Measurements from ENCODE around the gene FOXP2. TPM values are rescaled to one million over a fixed set of nuclear protein-coding genes. Genes with fewer than 3 reads are reported as not detected.

Gene FOXP2
- total and polyA plus RNA-seq, 10 of the 15 experiments (the other 5 are each of a cell fraction or from before 2014, with no cell fraction given): 0.99 to 2.5 (median 1.8) TPM

DNA sequence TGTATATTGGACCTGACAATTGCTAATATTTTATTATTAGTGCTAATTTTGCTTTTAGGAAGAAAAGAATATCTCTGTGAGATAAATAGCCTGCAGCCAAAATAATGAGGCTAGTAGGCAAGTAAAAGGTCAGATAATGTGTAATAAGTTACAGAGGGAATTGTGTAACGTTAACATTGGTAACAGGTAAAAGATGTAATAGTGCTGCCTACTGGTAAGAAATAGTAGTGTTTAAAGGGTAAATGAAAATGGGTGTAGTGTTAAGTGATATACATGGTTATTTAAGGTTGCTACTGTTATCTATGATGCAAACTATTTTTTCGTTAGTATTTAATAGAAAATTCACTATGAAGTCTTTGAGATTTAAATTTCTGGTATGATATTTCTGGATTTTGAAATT, 9.2 kb upstream of the FOXP2 start:
- Histone ChIP-seq H3K27me3 (replicated peaks in 1 of 2; ENCODE audit: control insufficient read depth in 2 of 2, insufficient read depth in 2 of 2, low read length in 1 of 2) (peaks cover 0 to 2% of the 10 kb centered on the region in 2 experiments; a peak in 1 of 4 replicates), H3K4me3 (no peak overlapping the region), H3K4me2 (ENCODE audit: control insufficient read depth, insufficient read depth) (no peak overlapping the region), H3K79me2 (ENCODE audit: control insufficient read depth, insufficient read depth, low read length) (no peaks in the 10 kb centered on the region), H3K36me3 (ENCODE audit: control insufficient read depth in 2 of 2, insufficient read depth in 2 of 2, low read length in 1 of 2) (no peaks in the 10 kb centered on the region), H2AFZ (ENCODE audit: control insufficient read depth, low read depth, low read length) (no peak overlapping the region), H3K9me3 (replicated peaks; ENCODE audit: control insufficient read depth, insufficient read depth, low read length) (no peaks in the 10 kb centered on the region), H4K20me1 (ENCODE audit: control insufficient read depth, insufficient read depth) (no peaks in the 10 kb centered on the region), H3K27ac (ENCODE audit: control insufficient read depth, insufficient read depth) (no peak overlapping the region), H3K9ac (ENCODE audit: control insufficient read depth, insufficient read depth, low read length) (no peak overlapping the region), H3K4me1 (ENCODE audit: control insufficient read depth, insufficient read depth, low read length) (no peaks in the 10 kb centered on the region)
- POLR2A ChIA-PET: no interaction called here
- WGBS (ENCODE audit: insufficient coverage, insufficient replicate concordance, low lambda C conversion rate, missing lambda C conversion rate): 0% methylated on average over 2 of the region's 2 CpGs
- FAIRE-seq: peak; percentile 56
- intact Hi-C loops (cut with micrococcal nuclease; ENCODE audit: unreplicated experiment) (loop anchor here (5.0 to 10.0 kb wide), 2 partner anchors 321 to 378 kb away; no protein-coding TSS in a partner anchor), in situ Hi-C loops (cut with MboI) (no loop called here)
- CTCF ChIA-PET: no interaction called here
- DNase-seq (ENCODE audit: low read depth, low spot score): no peak
- no TSS peak for BruUV-seq (replicated peaks)
- SMC1A ChIA-PET (ENCODE audit: uncharacterized antibody, unreplicated experiment): no interaction called here
- ATAC-seq: peak; percentile 92
- TF ChIP-seq IRF4 (IDR thresholded peaks at IDR 0.05; ENCODE audit: low read depth, low read length): no peak
- TF ChIP-seq NFIC (IDR thresholded peaks at IDR 0.05; ENCODE audit: low read depth, low read length): no peak
- TF ChIP-seq, protein P1, sequence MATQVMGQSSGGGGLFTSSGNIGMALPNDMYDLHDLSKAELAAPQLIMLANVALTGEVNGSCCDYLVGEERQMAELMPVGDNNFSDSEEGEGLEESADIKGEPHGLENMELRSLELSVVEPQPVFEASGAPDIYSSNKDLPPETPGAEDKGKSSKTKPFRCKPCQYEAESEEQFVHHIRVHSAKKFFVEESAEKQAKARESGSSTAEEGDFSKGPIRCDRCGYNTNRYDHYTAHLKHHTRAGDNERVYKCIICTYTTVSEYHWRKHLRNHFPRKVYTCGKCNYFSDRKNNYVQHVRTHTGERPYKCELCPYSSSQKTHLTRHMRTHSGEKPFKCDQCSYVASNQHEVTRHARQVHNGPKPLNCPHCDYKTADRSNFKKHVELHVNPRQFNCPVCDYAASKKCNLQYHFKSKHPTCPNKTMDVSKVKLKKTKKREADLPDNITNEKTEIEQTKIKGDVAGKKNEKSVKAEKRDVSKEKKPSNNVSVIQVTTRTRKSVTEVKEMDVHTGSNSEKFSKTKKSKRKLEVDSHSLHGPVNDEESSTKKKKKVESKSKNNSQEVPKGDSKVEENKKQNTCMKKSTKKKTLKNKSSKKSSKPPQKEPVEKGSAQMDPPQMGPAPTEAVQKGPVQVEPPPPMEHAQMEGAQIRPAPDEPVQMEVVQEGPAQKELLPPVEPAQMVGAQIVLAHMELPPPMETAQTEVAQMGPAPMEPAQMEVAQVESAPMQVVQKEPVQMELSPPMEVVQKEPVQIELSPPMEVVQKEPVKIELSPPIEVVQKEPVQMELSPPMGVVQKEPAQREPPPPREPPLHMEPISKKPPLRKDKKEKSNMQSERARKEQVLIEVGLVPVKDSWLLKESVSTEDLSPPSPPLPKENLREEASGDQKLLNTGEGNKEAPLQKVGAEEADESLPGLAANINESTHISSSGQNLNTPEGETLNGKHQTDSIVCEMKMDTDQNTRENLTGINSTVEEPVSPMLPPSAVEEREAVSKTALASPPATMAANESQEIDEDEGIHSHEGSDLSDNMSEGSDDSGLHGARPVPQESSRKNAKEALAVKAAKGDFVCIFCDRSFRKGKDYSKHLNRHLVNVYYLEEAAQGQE (IDR thresholded peaks at IDR 0.05; ENCODE audit: low read depth, low read length): no peak
- no peak for TF ChIP-seq BHLHE40 (IDR thresholded peaks at IDR 0.05; ENCODE audit: borderline replicate concordance in 1 of 2, low read depth in 2 of 2, low read length in 1 of 2)
- TF ChIP-seq, protein P2, sequence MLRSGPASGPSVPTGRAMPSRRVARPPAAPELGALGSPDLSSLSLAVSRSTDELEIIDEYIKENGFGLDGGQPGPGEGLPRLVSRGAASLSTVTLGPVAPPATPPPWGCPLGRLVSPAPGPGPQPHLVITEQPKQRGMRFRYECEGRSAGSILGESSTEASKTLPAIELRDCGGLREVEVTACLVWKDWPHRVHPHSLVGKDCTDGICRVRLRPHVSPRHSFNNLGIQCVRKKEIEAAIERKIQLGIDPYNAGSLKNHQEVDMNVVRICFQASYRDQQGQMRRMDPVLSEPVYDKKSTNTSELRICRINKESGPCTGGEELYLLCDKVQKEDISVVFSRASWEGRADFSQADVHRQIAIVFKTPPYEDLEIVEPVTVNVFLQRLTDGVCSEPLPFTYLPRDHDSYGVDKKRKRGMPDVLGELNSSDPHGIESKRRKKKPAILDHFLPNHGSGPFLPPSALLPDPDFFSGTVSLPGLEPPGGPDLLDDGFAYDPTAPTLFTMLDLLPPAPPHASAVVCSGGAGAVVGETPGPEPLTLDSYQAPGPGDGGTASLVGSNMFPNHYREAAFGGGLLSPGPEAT (IDR thresholded peaks at IDR 0.05; ENCODE audit: low read depth): no peak
- TF ChIP-seq, protein P3, sequence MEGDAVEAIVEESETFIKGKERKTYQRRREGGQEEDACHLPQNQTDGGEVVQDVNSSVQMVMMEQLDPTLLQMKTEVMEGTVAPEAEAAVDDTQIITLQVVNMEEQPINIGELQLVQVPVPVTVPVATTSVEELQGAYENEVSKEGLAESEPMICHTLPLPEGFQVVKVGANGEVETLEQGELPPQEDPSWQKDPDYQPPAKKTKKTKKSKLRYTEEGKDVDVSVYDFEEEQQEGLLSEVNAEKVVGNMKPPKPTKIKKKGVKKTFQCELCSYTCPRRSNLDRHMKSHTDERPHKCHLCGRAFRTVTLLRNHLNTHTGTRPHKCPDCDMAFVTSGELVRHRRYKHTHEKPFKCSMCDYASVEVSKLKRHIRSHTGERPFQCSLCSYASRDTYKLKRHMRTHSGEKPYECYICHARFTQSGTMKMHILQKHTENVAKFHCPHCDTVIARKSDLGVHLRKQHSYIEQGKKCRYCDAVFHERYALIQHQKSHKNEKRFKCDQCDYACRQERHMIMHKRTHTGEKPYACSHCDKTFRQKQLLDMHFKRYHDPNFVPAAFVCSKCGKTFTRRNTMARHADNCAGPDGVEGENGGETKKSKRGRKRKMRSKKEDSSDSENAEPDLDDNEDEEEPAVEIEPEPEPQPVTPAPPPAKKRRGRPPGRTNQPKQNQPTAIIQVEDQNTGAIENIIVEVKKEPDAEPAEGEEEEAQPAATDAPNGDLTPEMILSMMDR (IDR thresholded peaks at IDR 0.05 in 2 of 3, conservative IDR thresholded peaks at IDR 0.05 in 1 of 3; ENCODE audit: control insufficient read depth in 2 of 3, extremely low read depth in 1 of 3, insufficient read depth in 1 of 3, low read depth in 3 of 3, low read length in 3 of 3): peak in 2 of 3 experiments; percentile 17 to 25; a peak in 3 of 6 replicates
- TF ChIP-seq PML (IDR thresholded peaks at IDR 0.05; ENCODE audit: low read length): no peak
- 0 out of 2 replicates have a peak, but pooled peaks have one; percentile 23 for TF ChIP-seq SMC3 (IDR thresholded peaks at IDR 0.05; ENCODE audit: borderline replicate concordance, low read length)
- TF ChIP-seq TBL1XR1 (IDR thresholded peaks at IDR 0.05; ENCODE audit: low read depth, low read length): no peak
- TF ChIP-seq, protein P4, sequence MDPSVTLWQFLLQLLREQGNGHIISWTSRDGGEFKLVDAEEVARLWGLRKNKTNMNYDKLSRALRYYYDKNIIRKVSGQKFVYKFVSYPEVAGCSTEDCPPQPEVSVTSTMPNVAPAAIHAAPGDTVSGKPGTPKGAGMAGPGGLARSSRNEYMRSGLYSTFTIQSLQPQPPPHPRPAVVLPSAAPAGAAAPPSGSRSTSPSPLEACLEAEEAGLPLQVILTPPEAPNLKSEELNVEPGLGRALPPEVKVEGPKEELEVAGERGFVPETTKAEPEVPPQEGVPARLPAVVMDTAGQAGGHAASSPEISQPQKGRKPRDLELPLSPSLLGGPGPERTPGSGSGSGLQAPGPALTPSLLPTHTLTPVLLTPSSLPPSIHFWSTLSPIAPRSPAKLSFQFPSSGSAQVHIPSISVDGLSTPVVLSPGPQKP (IDR thresholded peaks at IDR 0.05; ENCODE audit: low read depth, low read length): no peak
- RAD21 ChIA-PET (ENCODE audit: unreplicated experiment): no interaction called here

Data from GM12878 (cell line).